Heart left ventricle (tissue), 16 donors: ENCODE measurements around the gene FANCI. TPM values are rescaled to one million over a fixed set of nuclear protein-coding genes. Genes with fewer than 3 reads are reported as not detected.
"Not testable (repeated sequence)": the region's sequence is repeated elsewhere in the genome, so short reads cannot be mapped to it uniquely, and the experiment has no call there.

Source experiments
- ATAC-seq, 4 donors: fragments of 200-7000 bp; cut with Tn5 transposase; one replicate each; pipeline ENCODE4 v1.9.1; 2020 to 2022; ENCODE audit warnings: moderate library complexity in 4 of 4, mild to moderate bottlenecking in 3 of 4, moderate number of reproducible peaks in 1 of 4
- DNase-seq, 5 donors: peaks; one replicate each; pipeline ENCODE4 v3.0.0-alpha.2; 2020
- H3K27ac ChIP-seq, 12 donors: fragments of 200-600 bp; sonication (generic) in 4 of 12; one replicate each; pipeline versions ENCODE4 v1.5.0 to v1.8.0; 2016 to 2022; ENCODE audit warnings: mild to moderate bottlenecking in 2 of 12
- H3K27me3 ChIP-seq, 9 donors: fragments of 200-600 bp; sonication (generic) in 2 of 9; one replicate each; pipeline versions ENCODE4 v1.5.1 to v1.8.0; 2016 to 2022; ENCODE audit warnings: mild to moderate bottlenecking in 3 of 9
- H3K36me3 ChIP-seq, 9 donors: fragments of 200-600 bp; sonication (generic) in 2 of 9; one replicate each; pipeline versions ENCODE4 v1.5.0 to v1.8.0; 2018 to 2022; ENCODE audit warnings: mild to moderate bottlenecking in 2 of 9
- H3K4me1 ChIP-seq, 12 donors: fragments of 200-600 bp; sonication (generic) in 4 of 12; one replicate each; pipeline versions ENCODE4 v1.5.0 to v1.8.0; 2016 to 2022; ENCODE audit warnings: mild to moderate bottlenecking in 3 of 12
- H3K4me3 ChIP-seq, 12 donors: fragments of 200-600 bp; sonication (generic) in 4 of 12; one replicate each; pipeline versions ENCODE4 v1.5.0 to v1.8.0; 2017 to 2022; ENCODE audit warnings: mild to moderate bottlenecking in 9 of 12, moderate library complexity in 4 of 12
- H3K9me3 ChIP-seq, 12 donors: fragments of 200-600 bp; sonication (generic) in 4 of 12; one replicate each; pipeline versions ENCODE4 v1.5.0 to v1.8.0; 2016 to 2022; ENCODE audit warnings: mild to moderate bottlenecking in 1 of 12
- POLR2A ChIP-seq, 2 donors: fragments of 450-650 bp; IDR thresholded peaks; one replicate each; pipeline ENCODE4 v1.6.1; 2017; ENCODE audit warnings: antibody characterized with exemption in 2 of 2, mild to moderate bottlenecking in 2 of 2, moderate library complexity in 2 of 2
- WGBS, 4 donors: extraction: QIAGEN DNeasy Blood & Tissue Kit in 2 of 4; methylation state at CpG; one replicate each; pipeline versions ENCODE4 v1.1.5 to v1.1.7; 2013 to 2018; 5-methylcytosine and 5-hydroxymethylcytosine counted together
- intact Hi-C, 10 donors: fragments of 100-400 bp; cut with DNase I; formaldehyde crosslinking; loops; one replicate each; pipeline versions ENCODE4 v1.11.1 to v1.14.2; 2022
- polyA plus RNA-seq, 2 donors: library from polyadenylated mRNA; stranded (reverse); fragments of 200-250 nt; gene quantifications; one replicate each; pipeline ENCODE4 v1.2.3, GENCODE V29; 2013
- total RNA-seq, 9 donors: library from RNA; depleted of rRNA in 2 of 9; stranded (reverse); fragments of >200 nt in 2 of 9; fragmentation: NEBNext Ultra II Directional in 3 of 9; extraction: Animal tissue kit (Norgen Biotek cat#: 25700) in 3 of 9; gene quantifications; one replicate each; pipeline versions ENCODE4 v1.1.0 to v1.2.4, GENCODE V29; 2016 to 2023
- TF ChIP-seq, protein P1 (sequence below), 12 donors: fragments of 200-600 bp; sonication (generic) in 4 of 12; IDR thresholded peaks; one replicate each; pipeline versions ENCODE4 v1.5.0 to v1.8.0; 2018 to 2022; ENCODE audit warnings: antibody characterized with exemption in 12 of 12, mild to moderate bottlenecking in 5 of 12
- donor health status: ischemic (EF 13 %, LVEDD 7.1; RV severe dilation, severe dysfunction).
- donor health status: healthy with polysubstance abuse.
- donor health status: DM: no; HTN: yes; CAD: no.
- donor health status: DM: no; HTN: no; CAD: no.
- donor health status: ischemic (EF 25% LVEDD 6.9; RV normal size, moderate dysfunction).
- donor health status: ischemic (EF 25% LVEDD 5.7; RV mildly dilated, moderate dysfunction).
- donor health status: healthy.
- donor health status: DM: yes; HTN: yes; CAD: no.
- donor health status: ischemic (EF 35%, LVEDD 5.7; RV mildly dilated, moderate dysfunction).
- donor health status: nonischemic (EF 11% LVEDD 7.7; RV severe dilation, severe dysfunction).
- donor health status: DM: yes; HTN: yes; CAD: no.
- donor health status: PGD.
- donor health status: ischemic (EF 29% LVEDD 5.4; RV normal size, mild dysfunction).
- donor health status: nonischemic (EF 23%, LVEDD 6.1; RV moderate dilation, normal function).

The FANCI gene
- total and polyA plus RNA-seq, 11 donors, result 0.42 to 10.3 (median 1.9) TPM

DNA sequence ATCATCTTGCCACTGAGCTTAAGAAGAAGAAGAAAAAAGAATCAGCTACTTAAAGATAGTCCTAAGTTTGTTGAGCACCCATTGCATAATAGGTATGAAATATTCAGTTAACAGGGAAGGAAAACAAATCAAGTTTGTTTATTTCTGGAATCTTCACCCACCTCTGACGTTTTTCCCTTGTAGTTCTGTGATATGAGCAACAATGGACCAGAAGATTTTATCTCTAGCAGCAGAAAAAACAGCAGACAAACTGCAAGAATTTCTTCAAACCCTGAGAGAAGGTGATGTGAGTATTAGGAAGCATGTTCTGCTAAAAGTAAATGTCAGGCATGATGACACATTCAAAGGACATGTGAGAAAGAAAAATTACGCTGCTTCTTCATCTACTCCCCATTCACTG is 3.7 kb downstream of the FANCI start:
- ATAC-seq, result no peak
- Histone ChIP-seq H3K4me3 (no peak overlapping the region), H3K27ac (no peak overlapping the region), H3K27me3 (no peaks in the 10 kb centered on the region), H3K9me3 (no peaks in the 10 kb centered on the region), H3K36me3 (peaks cover 0 to 11% (median 0%) of the 10 kb centered on the region in 9 donors), H3K4me1 (peaks cover 3 to 17% (median 12%) of the 10 kb centered on the region in 12 donors)
- TF ChIP-seq, protein P1, sequence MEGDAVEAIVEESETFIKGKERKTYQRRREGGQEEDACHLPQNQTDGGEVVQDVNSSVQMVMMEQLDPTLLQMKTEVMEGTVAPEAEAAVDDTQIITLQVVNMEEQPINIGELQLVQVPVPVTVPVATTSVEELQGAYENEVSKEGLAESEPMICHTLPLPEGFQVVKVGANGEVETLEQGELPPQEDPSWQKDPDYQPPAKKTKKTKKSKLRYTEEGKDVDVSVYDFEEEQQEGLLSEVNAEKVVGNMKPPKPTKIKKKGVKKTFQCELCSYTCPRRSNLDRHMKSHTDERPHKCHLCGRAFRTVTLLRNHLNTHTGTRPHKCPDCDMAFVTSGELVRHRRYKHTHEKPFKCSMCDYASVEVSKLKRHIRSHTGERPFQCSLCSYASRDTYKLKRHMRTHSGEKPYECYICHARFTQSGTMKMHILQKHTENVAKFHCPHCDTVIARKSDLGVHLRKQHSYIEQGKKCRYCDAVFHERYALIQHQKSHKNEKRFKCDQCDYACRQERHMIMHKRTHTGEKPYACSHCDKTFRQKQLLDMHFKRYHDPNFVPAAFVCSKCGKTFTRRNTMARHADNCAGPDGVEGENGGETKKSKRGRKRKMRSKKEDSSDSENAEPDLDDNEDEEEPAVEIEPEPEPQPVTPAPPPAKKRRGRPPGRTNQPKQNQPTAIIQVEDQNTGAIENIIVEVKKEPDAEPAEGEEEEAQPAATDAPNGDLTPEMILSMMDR (IDR thresholded peaks at IDR 0.05), result no peak
- no peak for TF ChIP-seq POLR2A (IDR thresholded peaks at IDR 0.05)
- intact Hi-C loops, result no loop called here
- no peak for DNase-seq
- WGBS, 4 donors, result 76 to 83% (median 78%) methylated on average over 2 of the region's 2 CpGs

DNA sequence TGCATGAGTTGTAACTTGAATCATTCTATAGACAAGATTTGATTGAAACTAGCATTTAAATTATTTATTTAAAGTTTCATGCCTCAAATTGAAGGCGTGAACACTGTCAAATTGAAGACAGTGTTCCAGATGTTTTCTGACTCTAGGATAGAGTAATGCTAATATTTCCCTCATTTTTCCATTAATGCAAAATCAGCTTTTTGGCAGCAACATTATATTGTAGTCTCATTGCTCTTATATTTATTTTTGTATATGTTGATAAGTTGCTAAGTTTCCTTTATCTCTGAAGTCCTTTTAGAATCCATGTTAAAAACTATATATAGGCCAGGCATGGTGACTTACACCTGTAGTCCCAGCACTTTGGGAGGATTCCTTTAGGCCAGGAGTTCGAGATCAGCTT is 4.8 kb downstream of the FANCI start:
- Histone ChIP-seq H3K27ac (no peak overlapping the region), H3K4me3 (no peak overlapping the region), H3K36me3 (peaks cover 0 to 11% (median 0%) of the 10 kb centered on the region in 9 donors), H3K9me3 (no peaks in the 10 kb centered on the region), H3K4me1 (peaks cover 3 to 12% (median 10%) of the 10 kb centered on the region in 12 donors), H3K27me3 (no peaks in the 10 kb centered on the region)
- WGBS, 4 donors, result 96 to 98% (median 96%) methylated on average over 2 of the region's 2 CpGs
- intact Hi-C loops, result no loop called here
- ATAC-seq, result no peak
- TF ChIP-seq POLR2A (IDR thresholded peaks at IDR 0.05), result no peak
- TF ChIP-seq, protein P1 (IDR thresholded peaks at IDR 0.05), result no peak
- no peak for DNase-seq

DNA sequence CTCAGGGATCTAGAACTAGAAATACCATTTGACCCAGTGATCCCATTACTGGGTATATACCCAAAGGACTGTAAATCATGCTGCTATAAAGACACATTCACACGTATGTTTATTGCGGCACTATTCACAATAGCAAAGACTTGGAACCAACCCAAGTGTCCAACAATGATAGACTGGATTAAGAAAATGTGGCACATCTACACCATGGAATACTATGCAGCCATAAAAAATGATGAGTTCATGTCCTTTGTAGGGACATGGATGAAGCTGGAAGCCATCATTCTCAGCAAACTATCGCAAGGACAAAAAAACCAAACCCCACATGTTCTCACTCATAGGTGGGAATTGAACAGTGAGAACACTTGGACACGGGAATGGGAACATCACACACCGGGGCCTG is 6.4 kb downstream of the FANCI start:
- peaks cover 0 to 11% (median 0%) of the 10 kb centered on the region in 9 donors for H3K36me3 ChIP-seq
- DNase-seq, H3K27me3 ChIP-seq, H3K27ac ChIP-seq, intact Hi-C loops, H3K4me1 ChIP-seq, ATAC-seq, H3K4me3 ChIP-seq, H3K9me3 ChIP-seq: not testable (repeated sequence)
- WGBS, 4 donors, result 91 to 99% (median 96%) methylated on average over 5 of the region's 5 CpGs

DNA sequence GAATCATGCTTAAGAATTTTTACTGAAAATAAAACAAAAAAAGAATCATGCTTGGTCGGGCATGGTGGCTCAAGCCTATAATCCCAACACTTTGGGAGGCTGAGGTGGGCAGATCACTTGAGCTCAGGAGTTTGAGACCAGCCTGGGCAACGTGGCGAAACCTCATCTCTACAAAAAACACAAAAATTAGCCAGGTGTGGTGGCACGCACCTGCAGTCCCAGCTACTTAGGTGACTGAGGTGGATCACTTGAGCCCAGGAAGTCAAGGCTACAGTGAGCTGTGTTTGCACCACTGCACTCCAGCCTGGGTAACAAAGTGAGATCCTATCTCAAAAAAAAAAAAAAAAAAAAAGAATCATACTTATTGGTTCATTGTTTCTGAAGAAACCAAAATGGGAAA is 33.5 kb downstream of the FANCI start:
- DNase-seq, H3K4me1 ChIP-seq, intact Hi-C loops, ATAC-seq, H3K4me3 ChIP-seq, H3K27ac ChIP-seq, H3K9me3 ChIP-seq, H3K27me3 ChIP-seq: not testable (repeated sequence)
- WGBS, 4 donors, result 92 to 98% (median 96%) methylated on average over 4 of the region's 4 CpGs
- H3K36me3 ChIP-seq, result peaks cover 0 to 29% (median 0%) of the 10 kb centered on the region in 9 donors

DNA sequence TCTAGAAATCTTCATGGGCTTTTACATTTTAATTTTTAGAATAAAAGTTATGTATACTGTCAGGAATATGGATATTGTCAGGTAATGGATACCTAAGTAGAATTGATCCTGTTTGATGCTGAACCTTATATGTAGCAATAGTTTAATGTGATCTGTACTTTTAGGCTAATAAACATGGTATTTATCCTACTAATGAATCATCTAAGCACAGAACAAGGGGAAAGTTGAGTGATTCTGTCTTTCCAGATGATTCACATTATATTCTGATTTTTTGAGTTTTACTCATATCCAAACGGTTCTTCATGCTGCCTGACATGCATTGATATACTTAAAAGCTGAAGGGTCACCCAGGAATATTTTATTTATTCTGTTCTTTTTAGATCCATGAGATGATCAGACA is 34.5 kb downstream of the FANCI start:
- peaks cover 0 to 29% (median 0%) of the 10 kb centered on the region in 9 donors for H3K36me3 ChIP-seq
- ATAC-seq (no peak), DNase-seq (no peak)
- 87 to 98% (median 95%) methylated on average over 1 of the region's 1 CpG for WGBS, 4 donors
- TF ChIP-seq POLR2A (IDR thresholded peaks at IDR 0.05), result no peak
- TF ChIP-seq, protein P1 (IDR thresholded peaks at IDR 0.05), result no peak
- no peak overlapping the region for H3K4me3 ChIP-seq
- no peaks in the 10 kb centered on the region for H3K27me3 ChIP-seq
- H3K4me1 ChIP-seq, result no peaks in the 10 kb centered on the region
- H3K27ac ChIP-seq, result no peak overlapping the region
- intact Hi-C loops, result no loop called here
- no peaks in the 10 kb centered on the region for H3K9me3 ChIP-seq
